ENCODE measurements around the gene ELMO1. TPM values are rescaled to one million over a fixed set of nuclear protein-coding genes. Genes with fewer than 3 reads are reported as not detected.

The ELMO1 gene
- total RNA-seq, 1 donor, result 215 TPM

DNA sequence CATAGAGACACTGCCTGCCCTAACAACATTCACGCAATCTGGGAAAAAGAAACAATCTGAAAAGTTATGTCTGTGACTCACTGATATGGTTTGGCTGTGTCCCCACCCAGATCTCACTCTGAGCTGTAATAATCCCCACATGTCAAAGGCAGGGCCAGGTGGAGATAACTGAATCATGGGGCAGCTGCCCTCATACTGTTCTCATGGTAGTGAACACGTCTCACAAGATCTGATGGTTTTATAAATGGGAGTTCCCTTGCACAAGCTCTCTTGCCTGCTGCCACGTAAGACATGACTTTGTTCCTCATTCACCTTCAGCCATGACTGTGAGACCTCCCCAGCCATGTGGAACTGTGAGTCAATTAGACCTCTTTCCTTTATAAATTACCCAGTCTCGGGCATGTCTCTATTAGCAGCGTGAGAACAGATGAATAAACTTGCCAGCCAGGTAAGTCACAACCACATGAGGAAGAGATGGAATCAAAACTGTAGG lies 382.8 kb downstream of the ELMO1 start:
- Histone ChIP-seq H3K27me3 (ENCODE audit: insufficient read depth, low read length) (no peaks in the 10 kb centered on the region), H3K4me1 (ENCODE audit: insufficient read depth, low read length) (peaks cover 4% of the 10 kb centered on the region), H3K4me3 (ENCODE audit: low read length) (no peak overlapping the region), H3K9me3 (ENCODE audit: low read depth, low read length) (no peaks in the 10 kb centered on the region)

DNA sequence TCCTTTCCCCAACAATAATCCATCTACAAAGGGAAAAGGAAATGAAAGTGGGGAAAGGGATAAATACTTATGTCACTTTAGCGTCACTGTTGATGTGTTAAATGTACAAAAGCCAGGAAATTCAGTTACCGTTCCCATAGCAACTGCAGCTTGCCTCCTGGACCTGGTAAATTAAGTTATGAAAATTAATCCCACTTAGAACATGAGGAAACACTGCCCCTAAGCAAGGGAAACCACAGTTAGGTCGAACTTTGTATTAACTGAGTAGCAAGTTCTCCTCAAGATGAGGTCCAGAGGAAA lies 386.2 kb downstream of the ELMO1 start:
- Histone ChIP-seq H3K4me1 (ENCODE audit: insufficient read depth, low read length) (peaks cover 4% of the 10 kb centered on the region), H3K27me3 (ENCODE audit: insufficient read depth, low read length) (no peaks in the 10 kb centered on the region), H3K9me3 (ENCODE audit: low read depth, low read length) (no peaks in the 10 kb centered on the region), H3K4me3 (ENCODE audit: low read length) (no peak overlapping the region)

DNA sequence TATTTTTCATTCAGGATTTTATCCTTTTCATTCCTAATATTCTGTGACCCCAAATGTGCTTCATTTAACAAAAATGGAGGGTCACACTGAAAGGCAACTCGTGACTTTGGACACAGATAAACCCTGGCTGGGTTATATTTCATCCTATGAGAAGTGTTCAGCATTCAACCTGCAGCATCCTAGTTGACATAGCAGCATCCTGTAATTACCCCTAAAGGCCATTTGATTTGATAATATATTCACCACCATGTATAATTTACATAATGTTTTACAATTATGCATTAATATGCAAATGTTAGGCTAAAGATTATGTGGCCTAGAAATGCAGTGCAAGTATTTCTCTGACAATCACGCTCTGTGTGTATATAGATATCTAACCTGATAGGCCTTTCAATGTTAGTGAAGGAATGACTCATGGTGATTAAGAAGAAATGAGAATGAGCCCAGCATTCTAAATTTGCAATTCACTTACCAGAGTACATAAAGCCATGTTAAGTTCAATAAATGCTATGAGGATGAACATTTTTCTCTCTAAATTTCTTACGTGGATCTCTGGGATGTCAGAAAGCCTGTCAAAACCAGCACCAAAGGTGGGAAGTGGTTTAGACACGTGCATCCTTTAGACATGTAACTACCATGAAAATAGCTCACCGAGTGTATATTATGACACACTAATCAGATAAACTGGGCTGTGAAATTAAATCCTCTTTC lies 386.7 kb downstream of the ELMO1 start:
- peaks cover 4% of the 10 kb centered on the region for H3K4me1 ChIP-seq (ENCODE audit: insufficient read depth, low read length)
- no peak overlapping the region for H3K4me3 ChIP-seq (ENCODE audit: low read length)
- no peaks in the 10 kb centered on the region for H3K27me3 ChIP-seq (ENCODE audit: insufficient read depth, low read length)
- H3K9me3 ChIP-seq (ENCODE audit: low read depth, low read length), result no peaks in the 10 kb centered on the region

DNA sequence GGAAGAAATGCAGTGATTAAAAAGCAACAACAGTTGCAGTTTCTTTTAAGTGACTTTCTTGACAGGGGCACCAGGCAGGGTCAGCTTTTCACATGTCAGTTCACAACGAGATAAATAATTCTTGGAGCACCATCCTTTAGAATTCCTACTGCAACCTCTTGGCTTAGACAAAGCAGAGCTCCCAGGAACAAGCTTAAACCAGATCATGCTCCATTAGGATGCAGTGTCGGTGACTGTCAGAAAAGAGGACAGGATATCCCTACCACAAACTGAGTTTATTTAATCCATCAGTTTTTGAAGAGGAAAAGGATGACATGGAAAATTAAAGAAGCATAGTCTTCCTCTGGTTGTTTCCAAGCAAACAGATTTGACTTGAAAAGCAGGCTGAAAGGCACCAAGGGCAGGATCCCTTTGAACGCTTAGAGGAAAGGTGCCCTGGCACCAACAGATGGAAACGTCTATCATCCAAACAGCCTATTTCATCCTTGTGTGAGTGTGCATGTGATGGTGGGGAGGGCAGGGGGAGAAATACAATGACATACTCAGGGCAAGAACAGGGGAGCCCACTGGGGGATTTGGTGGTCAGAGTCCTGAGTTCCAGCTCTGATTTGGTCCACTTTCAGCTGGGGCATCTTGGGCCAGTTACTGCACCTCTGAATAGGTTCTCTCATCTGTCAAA lies 392.3 kb downstream of the ELMO1 start:
- Histone ChIP-seq H3K27me3 (ENCODE audit: insufficient read depth, low read length) (no peaks in the 10 kb centered on the region), H3K4me3 (ENCODE audit: low read length) (no peak overlapping the region), H3K4me1 (ENCODE audit: insufficient read depth, low read length) (no peaks in the 10 kb centered on the region), H3K9me3 (ENCODE audit: low read depth, low read length) (no peaks in the 10 kb centered on the region)

DNA sequence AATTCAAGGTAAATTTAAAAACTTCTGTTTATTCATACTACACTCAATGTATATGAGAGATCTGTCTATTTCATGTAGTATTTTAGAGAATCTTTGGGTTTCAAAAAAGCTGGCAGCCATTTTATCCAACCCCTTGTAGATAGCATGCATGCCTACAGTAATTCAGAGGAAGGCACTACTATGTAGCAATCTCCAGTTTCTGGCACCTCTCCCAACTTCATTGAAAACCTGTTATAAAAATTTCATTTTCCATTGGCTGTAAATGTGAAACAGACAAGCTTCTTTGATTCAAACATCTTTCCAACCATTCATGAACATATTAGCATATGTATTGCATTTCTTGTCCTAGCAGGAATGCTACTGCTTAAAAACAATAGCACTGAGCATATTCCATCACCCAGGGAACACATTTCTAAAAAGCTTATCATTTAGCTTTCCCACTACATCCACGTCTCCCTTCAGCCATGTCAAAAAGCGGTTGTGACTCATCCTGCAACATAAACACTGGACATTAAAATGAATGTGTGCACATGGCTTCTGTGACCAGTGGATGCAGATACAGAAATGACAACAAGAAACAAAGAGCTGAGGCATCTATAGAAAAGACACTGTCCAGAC lies 393.9 kb downstream of the ELMO1 start:
- Histone ChIP-seq H3K9me3 (ENCODE audit: low read depth, low read length) (no peaks in the 10 kb centered on the region), H3K27me3 (ENCODE audit: insufficient read depth, low read length) (no peaks in the 10 kb centered on the region), H3K4me1 (ENCODE audit: insufficient read depth, low read length) (no peaks in the 10 kb centered on the region), H3K4me3 (ENCODE audit: low read length) (no peak overlapping the region)

DNA sequence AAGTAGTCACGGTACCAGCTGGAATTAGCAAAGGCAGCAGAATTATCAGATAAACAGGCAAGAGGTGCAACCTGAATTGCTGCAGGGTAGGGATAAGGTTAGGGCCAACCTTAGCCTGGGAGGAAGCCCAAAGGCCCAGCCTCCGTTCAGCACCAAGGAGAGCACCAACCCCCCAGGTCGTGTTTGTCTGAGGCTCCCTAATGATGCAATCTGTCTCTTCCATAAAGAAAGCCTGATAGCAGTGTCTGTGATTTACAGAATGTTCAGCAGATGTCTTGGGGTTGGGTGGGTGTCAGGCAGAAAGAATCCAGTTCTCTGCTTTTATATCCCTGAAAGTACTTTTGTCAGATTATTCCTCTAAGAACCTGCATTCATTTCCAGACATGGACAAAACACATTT lies 396.0 kb downstream of the ELMO1 start:
- H3K4me3 ChIP-seq (ENCODE audit: low read length), result no peak overlapping the region
- no peaks in the 10 kb centered on the region for H3K27me3 ChIP-seq (ENCODE audit: insufficient read depth, low read length)

DNA sequence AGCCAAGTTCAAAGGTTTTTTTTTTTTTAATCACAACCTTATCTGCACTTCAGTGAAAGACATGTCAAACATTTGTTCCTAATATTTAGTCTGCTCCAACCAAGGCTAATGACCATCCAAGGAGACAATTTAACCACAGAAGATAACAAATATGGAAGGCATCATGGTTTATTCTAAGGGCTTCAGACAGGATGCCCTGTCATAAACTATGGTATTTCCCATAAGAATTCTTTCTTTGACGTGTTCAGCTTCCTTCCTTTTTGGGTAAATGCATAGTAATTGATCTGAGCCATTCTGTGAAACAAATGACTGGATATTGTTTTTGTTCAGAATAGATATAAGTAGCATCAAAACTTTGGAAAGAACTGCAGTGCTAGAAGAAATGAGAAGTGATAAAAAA lies 397.9 kb downstream of the ELMO1 start:
- no peaks in the 10 kb centered on the region for H3K27me3 ChIP-seq (ENCODE audit: insufficient read depth, low read length)
- H3K9me3 ChIP-seq (ENCODE audit: low read depth, low read length), result no peaks in the 10 kb centered on the region
- no peak overlapping the region for H3K4me3 ChIP-seq (ENCODE audit: low read length)
- H3K4me1 ChIP-seq (ENCODE audit: insufficient read depth, low read length), result peaks cover 8% of the 10 kb centered on the region

More for the DNA sequence above, 396.0 kb downstream of the ELMO1 start:
- Histone ChIP-seq H3K4me1 (ENCODE audit: insufficient read depth, low read length) (no peaks in the 10 kb centered on the region), H3K9me3 (ENCODE audit: low read depth, low read length) (no peaks in the 10 kb centered on the region)

DNA sequence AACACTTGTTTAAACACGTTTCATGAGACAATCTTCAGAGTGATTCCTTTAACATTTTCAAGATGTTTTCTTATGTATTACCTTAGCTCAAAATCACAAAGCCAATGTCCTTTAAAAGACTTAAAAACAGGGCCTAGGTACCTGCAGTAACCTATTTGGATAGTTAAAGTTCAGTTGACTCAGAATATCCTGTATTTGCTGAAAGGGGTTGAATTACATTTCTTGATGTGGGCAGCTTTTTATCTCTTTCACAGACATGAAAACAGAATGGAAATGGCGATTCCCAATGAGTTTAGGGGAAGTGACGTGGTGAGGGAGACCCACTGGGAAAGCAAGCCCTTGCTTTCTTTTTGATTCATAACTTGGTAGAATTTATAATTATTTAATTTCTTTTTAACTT lies 400.0 kb downstream of the ELMO1 start:
- no peaks in the 10 kb centered on the region for H3K9me3 ChIP-seq (ENCODE audit: low read depth, low read length)
- no peak overlapping the region for H3K4me3 ChIP-seq (ENCODE audit: low read length)
- no peaks in the 10 kb centered on the region for H3K27me3 ChIP-seq (ENCODE audit: insufficient read depth, low read length)
- peaks cover 17% of the 10 kb centered on the region for H3K4me1 ChIP-seq (ENCODE audit: insufficient read depth, low read length)

DNA sequence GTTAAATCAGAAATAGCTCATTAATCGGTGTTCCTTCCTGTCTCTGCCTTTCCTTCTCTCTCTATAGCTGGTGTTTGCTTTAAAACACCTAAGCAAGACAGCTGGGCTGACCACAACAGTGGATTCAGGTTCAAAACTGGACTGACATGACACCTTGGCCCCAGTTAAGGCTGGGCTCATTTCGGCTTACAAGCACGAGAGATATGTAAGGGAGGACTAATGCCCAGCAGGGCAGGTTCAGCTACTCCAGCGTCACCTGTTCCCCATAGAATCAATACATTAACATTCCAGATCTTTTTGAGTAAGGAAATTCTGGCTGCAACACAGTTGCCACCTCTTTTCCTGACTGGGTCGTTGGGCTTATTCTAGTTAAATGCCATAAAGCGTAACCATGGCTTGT lies 401.4 kb downstream of the ELMO1 start:
- Histone ChIP-seq H3K27me3 (ENCODE audit: insufficient read depth, low read length) (no peaks in the 10 kb centered on the region), H3K4me1 (ENCODE audit: insufficient read depth, low read length) (peaks cover 17% of the 10 kb centered on the region), H3K4me3 (ENCODE audit: low read length) (no peak overlapping the region), H3K9me3 (ENCODE audit: low read depth, low read length) (no peaks in the 10 kb centered on the region)

DNA sequence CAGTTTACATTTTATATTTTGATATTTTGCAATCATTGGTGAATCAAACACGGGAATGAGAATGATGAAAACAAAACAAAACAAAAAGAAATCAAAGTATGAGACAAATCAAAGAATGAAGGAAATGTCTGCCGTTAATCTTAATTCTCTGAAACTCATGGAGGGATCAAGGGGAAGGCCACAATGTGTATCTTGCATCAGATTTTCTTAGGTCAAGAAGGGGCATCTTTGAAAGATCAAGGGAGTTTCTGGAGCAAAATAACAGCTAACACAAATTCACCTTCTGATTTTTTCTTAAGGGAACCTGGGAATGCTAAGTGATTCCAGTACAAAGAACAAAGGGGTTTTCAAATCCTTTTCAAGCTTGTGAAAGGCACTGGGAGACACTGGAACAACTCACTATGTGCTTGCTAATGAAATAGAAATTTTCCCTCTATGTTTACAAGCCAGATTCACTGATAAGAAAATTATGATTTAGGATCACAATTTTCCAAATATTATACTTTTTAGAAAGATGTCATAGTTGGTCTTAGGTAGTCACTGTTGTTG lies 402.1 kb downstream of the ELMO1 start:
- H3K27me3 ChIP-seq (ENCODE audit: insufficient read depth, low read length), result no peaks in the 10 kb centered on the region
- peaks cover 17% of the 10 kb centered on the region for H3K4me1 ChIP-seq (ENCODE audit: insufficient read depth, low read length)
- H3K9me3 ChIP-seq (ENCODE audit: low read depth, low read length), result no peaks in the 10 kb centered on the region
- no peak overlapping the region for H3K4me3 ChIP-seq (ENCODE audit: low read length)

DNA sequence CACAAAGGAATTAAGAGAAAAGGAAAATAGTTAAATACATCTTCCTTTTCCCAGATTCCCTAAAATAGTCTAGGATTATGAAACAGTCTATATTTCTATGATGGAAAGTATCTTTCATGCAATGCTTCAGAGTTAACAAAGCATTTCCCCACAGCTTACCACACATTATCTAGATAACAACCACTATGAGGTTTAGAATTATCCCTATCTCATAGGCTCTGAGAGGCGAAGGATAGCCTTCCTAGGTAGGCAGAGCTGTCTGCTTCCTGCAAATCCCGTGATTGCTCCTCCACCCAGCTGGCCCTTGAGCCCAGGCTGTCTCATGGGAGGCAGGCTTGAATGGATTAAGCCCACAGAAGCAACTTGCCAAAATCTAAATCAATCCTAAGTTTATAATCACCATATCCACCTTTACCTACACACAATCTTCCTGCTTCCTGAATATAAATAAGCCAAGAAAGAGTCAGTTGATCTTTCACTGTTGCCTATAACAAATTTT lies 402.9 kb downstream of the ELMO1 start:
- peaks cover 17% of the 10 kb centered on the region for H3K4me1 ChIP-seq (ENCODE audit: insufficient read depth, low read length)
- H3K4me3 ChIP-seq (ENCODE audit: low read length), result no peak overlapping the region
- H3K27me3 ChIP-seq (ENCODE audit: insufficient read depth, low read length), result no peaks in the 10 kb centered on the region
- no peaks in the 10 kb centered on the region for H3K9me3 ChIP-seq (ENCODE audit: low read depth, low read length)

DNA sequence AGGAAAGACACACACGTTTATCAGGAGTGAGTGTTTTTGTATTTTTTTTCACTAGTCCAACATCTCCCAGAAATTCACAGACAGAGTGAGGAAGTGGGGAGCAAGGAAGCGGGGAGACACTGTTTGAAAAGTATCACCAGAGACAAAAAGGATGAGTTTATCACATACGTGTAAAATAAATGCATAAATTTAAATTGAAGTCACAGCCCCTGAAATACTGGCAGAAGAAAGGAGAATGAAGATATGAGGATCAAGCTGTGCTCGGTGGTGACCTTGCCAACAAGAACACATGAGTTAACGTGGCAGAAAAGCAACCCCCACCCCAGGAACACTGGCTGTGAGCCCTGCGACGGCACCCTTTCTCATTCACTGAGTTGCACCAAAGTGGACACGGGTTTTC lies 407.2 kb downstream of the ELMO1 start:
- Histone ChIP-seq H3K9me3 (ENCODE audit: low read depth, low read length) (peaks cover 16% of the 10 kb centered on the region), H3K4me1 (ENCODE audit: insufficient read depth, low read length) (peaks cover 16% of the 10 kb centered on the region), H3K4me3 (ENCODE audit: low read length) (no peak overlapping the region), H3K27me3 (ENCODE audit: insufficient read depth, low read length) (no peaks in the 10 kb centered on the region)

DNA sequence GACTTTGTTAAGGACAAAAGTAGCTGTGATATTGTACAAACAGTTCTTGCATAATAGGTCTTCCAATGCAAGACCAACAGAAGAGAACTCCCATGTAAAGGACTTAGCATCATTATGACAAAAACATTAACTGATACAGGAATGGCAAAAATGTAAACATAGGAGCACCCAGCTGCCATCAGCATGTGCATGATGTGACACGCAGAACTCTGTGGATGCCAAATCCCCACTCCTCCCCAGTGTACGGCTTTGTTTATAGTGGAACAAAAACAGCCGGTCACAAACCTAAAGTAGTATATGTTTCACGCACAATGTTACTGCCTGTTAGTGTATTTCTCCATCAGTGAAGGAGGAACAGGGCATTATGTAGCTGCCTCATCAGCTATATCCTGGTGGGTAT lies 408.3 kb downstream of the ELMO1 start:
- peaks cover 16% of the 10 kb centered on the region for H3K9me3 ChIP-seq (ENCODE audit: low read depth, low read length)
- H3K27me3 ChIP-seq (ENCODE audit: insufficient read depth, low read length), result no peaks in the 10 kb centered on the region
- H3K4me1 ChIP-seq (ENCODE audit: insufficient read depth, low read length), result peaks cover 6% of the 10 kb centered on the region
- no peak overlapping the region for H3K4me3 ChIP-seq (ENCODE audit: low read length)

DNA sequence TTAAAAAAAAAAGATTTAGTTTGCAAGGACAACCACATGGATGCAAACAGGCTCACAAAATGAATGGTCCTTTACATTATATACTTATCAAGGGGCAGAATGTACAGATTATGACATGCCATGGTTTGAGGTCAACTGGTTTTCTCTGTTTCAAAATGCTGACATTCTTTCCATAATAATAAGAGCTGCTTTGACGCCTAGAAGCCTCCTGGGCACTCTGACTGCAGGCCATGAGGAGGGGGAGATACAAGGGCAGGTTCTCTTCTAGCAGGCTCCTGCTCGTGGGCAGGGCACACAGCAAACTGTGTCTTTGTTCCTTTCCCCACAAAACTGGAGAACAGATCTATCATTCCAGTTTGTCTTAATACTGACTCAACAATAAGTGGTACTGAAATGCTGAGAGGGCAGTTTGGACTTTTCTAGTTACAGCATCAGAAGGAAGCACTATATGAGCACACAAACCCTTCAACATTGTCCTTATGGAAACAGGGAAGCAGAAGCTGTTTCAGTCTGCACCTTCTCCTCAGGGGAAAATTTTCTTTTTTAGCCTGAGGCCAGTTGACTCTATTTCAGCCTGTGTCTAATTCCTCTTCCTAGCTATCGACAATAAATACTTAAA lies 409.4 kb downstream of the ELMO1 start:
- H3K27me3 ChIP-seq (ENCODE audit: insufficient read depth, low read length), result no peaks in the 10 kb centered on the region
- peaks cover 16% of the 10 kb centered on the region for H3K9me3 ChIP-seq (ENCODE audit: low read depth, low read length)
- no peaks in the 10 kb centered on the region for H3K4me1 ChIP-seq (ENCODE audit: insufficient read depth, low read length)
- no peak overlapping the region for H3K4me3 ChIP-seq (ENCODE audit: low read length)

DNA sequence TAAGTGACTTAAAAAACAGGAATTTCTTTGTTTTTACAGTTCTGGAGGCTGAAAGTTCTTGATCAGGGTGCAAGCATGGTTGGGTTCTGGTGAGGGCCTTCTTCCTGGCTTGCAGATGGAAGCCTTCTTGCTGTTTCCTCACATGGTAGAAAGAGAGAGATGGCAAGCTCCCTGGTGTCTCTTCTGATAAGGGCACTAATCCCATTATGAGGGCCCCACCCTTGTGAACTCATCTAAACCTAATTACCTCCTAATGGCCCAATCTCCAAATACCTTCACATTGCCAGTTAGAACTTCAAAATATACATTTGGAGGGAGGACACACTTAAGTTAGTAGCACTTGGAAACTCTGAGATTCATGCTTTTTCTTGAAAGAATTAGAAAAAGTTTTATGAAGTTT lies 410.0 kb downstream of the ELMO1 start:
- no peak overlapping the region for H3K4me3 ChIP-seq (ENCODE audit: low read length)
- H3K27me3 ChIP-seq (ENCODE audit: insufficient read depth, low read length), result no peaks in the 10 kb centered on the region
- H3K4me1 ChIP-seq (ENCODE audit: insufficient read depth, low read length), result no peaks in the 10 kb centered on the region
- H3K9me3 ChIP-seq (ENCODE audit: low read depth, low read length), result peaks cover 16% of the 10 kb centered on the region
